GF-D8 (cell line): Measurements from ENCODE around the gene ARHGAP22.
A peak's percentile ranks its signal among the peaks of the same experiment; 100 is the strongest.

Source experiments
- DNase-seq: peaks from one replicate; lab custom pipeline; 2025; lab: John Stamatoyannopoulos, UW

ARHGAP22 gene

GRCh38 chr10:48533540-48533939 is 71.3 kb downstream of the ARHGAP22 start:
- DNase-seq, result no peak

- no peak for DNase-seq
Observed at GRCh38 chr10:48531486-48531885, 73.4 kb downstream of the ARHGAP22 start.

GRCh38 chr10:48529331-48529730 is 75.5 kb downstream of the ARHGAP22 start:
- DNase-seq, result no peak

GRCh38 chr10:48527756-48528155 is 77.1 kb downstream of the ARHGAP22 start:
- no peak for DNase-seq

GRCh38 chr10:48526846-48527505 is 77.9 kb downstream of the ARHGAP22 start:
- no peak for DNase-seq

- DNase-seq, result no peak
Observed at GRCh38 chr10:48526011-48526821, 78.7 kb downstream of the ARHGAP22 start.

GRCh38 chr10:48525113-48525512 is 79.8 kb downstream of the ARHGAP22 start:
- DNase-seq, result no peak

- no peak for DNase-seq
Observed at GRCh38 chr10:48523820-48524758, 80.8 kb downstream of the ARHGAP22 start.

GRCh38 chr10:48523212-48523819 is 81.6 kb downstream of the ARHGAP22 start:
- DNase-seq, result no peak

- no peak for DNase-seq
Observed at GRCh38 chr10:48522011-48522765, 82.7 kb downstream of the ARHGAP22 start.

GRCh38 chr10:48520594-48520993 is 84.3 kb downstream of the ARHGAP22 start:
- DNase-seq, result no peak

- no peak for DNase-seq
Observed at GRCh38 chr10:48520184-48520506, 84.7 kb downstream of the ARHGAP22 start.

- DNase-seq, result no peak
Observed at GRCh38 chr10:48519481-48520183, 85.2 kb downstream of the ARHGAP22 start.

GRCh38 chr10:48518986-48519385 is 85.9 kb downstream of the ARHGAP22 start:
- DNase-seq, result no peak

GRCh38 chr10:48517911-48518811 is 86.7 kb downstream of the ARHGAP22 start:
- peak; percentile 27 for DNase-seq

- DNase-seq, result no peak
Observed at GRCh38 chr10:48517482-48517881, 87.4 kb downstream of the ARHGAP22 start.

- DNase-seq, result no peak
Observed at GRCh38 chr10:48516911-48517310, 88.0 kb downstream of the ARHGAP22 start.

- no peak for DNase-seq
Observed at GRCh38 chr10:48514916-48515315, 90.0 kb downstream of the ARHGAP22 start.

- DNase-seq, result no peak
Observed at GRCh38 chr10:48514255-48514654, 90.6 kb downstream of the ARHGAP22 start.

- no peak for DNase-seq
Observed at GRCh38 chr10:48512861-48513260, 92.0 kb downstream of the ARHGAP22 start.
